OCI-LY1 (cell line): Measurements from ENCODE around the gene SMAD7.

Experiments used
- H2AFZ ChIP-seq: fragments of 200-600 bp; sonication (generic), shearing (Covaris generic); 2 replicates; pipeline ENCODE4 v1.6.0; 2014; ENCODE audit warnings: antibody characterized with exemption, mild to moderate bottlenecking, low read length
- H3F3A ChIP-seq: fragments of 200-600 bp; sonication (generic), shearing (Covaris generic); 2 replicates; pipeline ENCODE4 v1.6.0; 2014; ENCODE audit warnings: mild to moderate bottlenecking, antibody characterized with exemption, low read length, moderate library complexity; ENCODE audit not compliant: insufficient read depth
- H3K27ac ChIP-seq: fragments of 200-600 bp; sonication (generic); 2 replicates; pipeline ENCODE4 v1.5.1; 2014; ENCODE audit warnings: low read length, mixed run types, mild to moderate bottlenecking, low read depth; ENCODE audit not compliant: poor library complexity, severe bottlenecking
- H3K27me3 ChIP-seq: fragments of 200-600 bp; sonication (generic); 2 replicates; pipeline ENCODE4 v1.6.0; 2014; ENCODE audit warnings: antibody characterized with exemption, mild to moderate bottlenecking, low read length, moderate library complexity; ENCODE audit not compliant: insufficient read depth
- H3K36me3 ChIP-seq: fragments of 200-600 bp; sonication (generic); 2 replicates; pipeline ENCODE4 v1.6.1; 2014; ENCODE audit warnings: mild to moderate bottlenecking, antibody characterized with exemption, low read length, moderate library complexity, mixed read lengths; ENCODE audit not compliant: insufficient read depth
- H3K4me1 ChIP-seq: fragments of 200-600 bp; sonication (generic); 2 replicates; pipeline ENCODE4 v1.5.1; 2014; ENCODE audit warnings: mild to moderate bottlenecking, low read length, moderate library complexity; ENCODE audit not compliant: insufficient read depth, severe bottlenecking
- H3K4me2 ChIP-seq: fragments of 200-600 bp; sonication (generic), shearing (Covaris generic); 2 replicates; pipeline ENCODE4 v1.6.1; 2014; ENCODE audit warnings: low read length
- H3K4me3 ChIP-seq: fragments of 200-600 bp; sonication (generic); 2 replicates; pipeline ENCODE4 v1.5.1; 2014; ENCODE audit warnings: low read length, low read depth, mild to moderate bottlenecking, mixed read lengths; ENCODE audit not compliant: poor library complexity, severe bottlenecking
- H3K79me2 ChIP-seq: fragments of 200-600 bp; shearing (Covaris generic); 2 replicates; pipeline ENCODE4 v1.6.1; 2016; ENCODE audit warnings: mixed run types, low read length, mixed read lengths; ENCODE audit not compliant: insufficient read depth
- H3K9ac ChIP-seq: fragments of 200-600 bp; sonication (generic), shearing (Covaris generic); 2 replicates; pipeline ENCODE4 v1.6.1; 2014; ENCODE audit warnings: mild to moderate bottlenecking, low read length, mixed read lengths
- H3K9me2 ChIP-seq: fragments of 200-600 bp; sonication (generic), shearing (Covaris generic); 2 replicates; pipeline ENCODE4 v1.6.1; 2014; ENCODE audit warnings: low read depth, mild to moderate bottlenecking, low read length, mixed read lengths
- H3K9me3 ChIP-seq: fragments of 200-600 bp; shearing (Covaris generic); 2 replicates; pipeline ENCODE4 v1.6.1; 2014; ENCODE audit warnings: low read length, mixed read lengths
- H4K20me1 ChIP-seq: fragments of 200-600 bp; sonication (generic), shearing (Covaris generic); 2 replicates; pipeline ENCODE4 v1.6.0; 2016; ENCODE audit warnings: mild to moderate bottlenecking, low read length; ENCODE audit not compliant: insufficient read depth
- CTCF ChIP-seq: fragments of 200-600 bp; sonication (generic), shearing (Covaris generic); IDR thresholded peaks from 2 replicates; pipeline ENCODE4 v1.5.1; 2017; ENCODE audit warnings: mild to moderate bottlenecking, antibody characterized with exemption, low read length, moderate library complexity, mixed read lengths
- EZH2 ChIP-seq: fragments of 200-600 bp; sonication (generic), shearing (Covaris generic); IDR thresholded peaks from 2 replicates; pipeline ENCODE4 v1.8.0; 2017; ENCODE audit warnings: borderline replicate concordance, mixed run types, mild to moderate bottlenecking, antibody characterized with exemption, low read length, moderate library complexity, mixed read lengths

SMAD7 gene

GRCh38 chr18:48908916-48909315 lies 41.8 kb downstream of the SMAD7 start:
- no peaks in the 10 kb centered on the region for H3K79me2 ChIP-seq
- no peaks in the 10 kb centered on the region for H4K20me1 ChIP-seq
- H3K9me3 ChIP-seq: 0 out of 2 replicates have a peak, but pooled peaks cover 8% of the 10 kb centered on the region
- no peak overlapping the region for H2AFZ ChIP-seq
- peaks cover 9% of the 10 kb centered on the region; the same call in 1 of the 2 replicates for H3K27me3 ChIP-seq
- no peak overlapping the region for H3K4me3 ChIP-seq
- no peaks in the 10 kb centered on the region for H3K9me2 ChIP-seq
- no peak overlapping the region for H3K27ac ChIP-seq
- H3K4me2 ChIP-seq: no peak overlapping the region
- no peaks in the 10 kb centered on the region for H3K4me1 ChIP-seq
- no peak for TF ChIP-seq CTCF
- no peak for TF ChIP-seq EZH2
- H3F3A ChIP-seq: no peaks in the 10 kb centered on the region
- H3K36me3 ChIP-seq: no peaks in the 10 kb centered on the region
- H3K9ac ChIP-seq: no peak overlapping the region

- no peaks in the 10 kb centered on the region for H3F3A ChIP-seq
- H3K9me2 ChIP-seq: no peaks in the 10 kb centered on the region
- peaks cover 20% of the 10 kb centered on the region; the same call in 1 of the 2 replicates for H3K27me3 ChIP-seq
- H3K79me2 ChIP-seq: no peaks in the 10 kb centered on the region
- H3K36me3 ChIP-seq: no peaks in the 10 kb centered on the region
- no peak overlapping the region for H3K4me3 ChIP-seq
- TF ChIP-seq EZH2: no peak
- no peak for TF ChIP-seq CTCF
- no peak overlapping the region for H3K9ac ChIP-seq
- peaks cover 4% of the 10 kb centered on the region for H3K4me1 ChIP-seq
- no peak overlapping the region for H3K27ac ChIP-seq
- 0 out of 2 replicates have a peak, but pooled peaks cover 8% of the 10 kb centered on the region for H3K9me3 ChIP-seq
- H3K4me2 ChIP-seq: no peak overlapping the region
- no peaks in the 10 kb centered on the region for H4K20me1 ChIP-seq
- H2AFZ ChIP-seq: no peak overlapping the region
Measured at GRCh38 chr18:48905513-48905912, 45.3 kb downstream of the SMAD7 start.

GRCh38 chr18:48904847-48905394 lies 45.8 kb downstream of the SMAD7 start:
- H3K36me3 ChIP-seq: no peaks in the 10 kb centered on the region
- H3K4me2 ChIP-seq: no peak overlapping the region
- no peak overlapping the region for H3K9ac ChIP-seq
- 0 out of 2 replicates have a peak, but pooled peaks cover 8% of the 10 kb centered on the region for H3K9me3 ChIP-seq
- no peak overlapping the region for H3K4me3 ChIP-seq
- H3F3A ChIP-seq: no peaks in the 10 kb centered on the region
- H3K9me2 ChIP-seq: no peaks in the 10 kb centered on the region
- no peak overlapping the region for H2AFZ ChIP-seq
- H3K79me2 ChIP-seq: no peaks in the 10 kb centered on the region
- peaks cover 4% of the 10 kb centered on the region for H3K4me1 ChIP-seq
- TF ChIP-seq EZH2: no peak
- no peak for TF ChIP-seq CTCF
- H3K27me3 ChIP-seq: peaks cover 20% of the 10 kb centered on the region; the same call in 1 of the 2 replicates
- no peak overlapping the region for H3K27ac ChIP-seq
- no peaks in the 10 kb centered on the region for H4K20me1 ChIP-seq
